Measurements from ENCODE around the gene PCSK4.

- no peak for TF ChIP-seq CTCF (IDR thresholded peaks at IDR 0.05)
- no peak for TF ChIP-seq POLR2A (IDR thresholded peaks at IDR 0.05)
Observed at GRCh38 chr19:1526066-1526778, 36.1 kb upstream of the PCSK4 start.
